Measurements from ENCODE around the gene PARD6G. TPM values are rescaled to one million over a fixed set of nuclear protein-coding genes. Genes with fewer than 3 reads are reported as not detected.
A peak's percentile ranks its signal among the peaks of the same experiment; 100 is the strongest.

PARD6G gene
- total and polyA plus RNA-seq, 9 of the 15 experiments (the other 6 are each of a cell fraction or from before 2014, with no cell fraction given), result 0.03 to 1.2 (median 0.26) TPM

DNA sequence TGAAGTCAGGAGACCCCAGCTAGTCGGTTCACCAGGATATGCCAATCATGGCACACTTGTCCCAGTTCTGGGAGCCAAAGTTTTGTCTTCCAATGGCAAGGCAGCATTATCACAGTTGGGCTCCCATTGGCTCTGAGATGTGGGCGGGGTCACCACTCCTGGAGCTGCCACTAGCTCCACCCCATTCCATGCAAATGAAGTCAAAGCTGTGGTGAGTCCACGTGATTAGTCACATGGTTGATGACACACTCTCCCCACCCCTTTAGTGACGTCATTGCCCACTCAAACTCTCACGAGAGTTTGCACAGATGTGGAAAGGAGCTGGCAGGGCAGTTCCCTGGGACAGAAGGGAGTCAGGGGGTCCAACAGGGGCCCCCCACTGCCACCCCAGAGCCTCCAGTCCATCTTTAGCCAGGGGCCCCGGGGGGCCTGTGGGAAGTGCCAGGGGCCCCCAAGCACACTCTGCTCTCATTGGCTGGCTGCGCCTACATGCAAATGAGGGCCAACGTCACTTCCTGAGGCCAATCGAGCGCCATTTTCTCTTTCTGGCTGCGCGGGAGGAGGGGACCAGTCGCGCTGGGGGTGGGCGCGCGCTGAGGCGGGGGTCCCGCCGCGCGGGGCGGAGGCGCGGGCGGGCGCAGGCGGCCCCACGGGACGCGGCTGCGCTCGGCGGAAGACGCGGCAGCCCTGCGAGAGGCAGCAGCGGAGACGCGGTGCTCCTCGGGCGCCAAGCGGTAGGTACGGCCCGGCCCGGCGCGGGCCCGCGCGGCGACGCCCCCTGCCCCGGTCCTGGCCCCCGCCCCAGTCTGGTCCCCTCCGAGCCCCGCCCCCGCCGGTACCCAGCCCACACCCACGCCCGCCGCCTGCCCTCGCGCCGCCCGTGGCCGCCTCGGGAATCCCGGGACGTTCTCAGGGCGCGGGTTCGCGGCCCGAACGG lies 138.3 kb downstream of the PARD6G start, which contains the start of gene ADNP2 (continued):
- no peak for TF ChIP-seq CREB5 (CRISPR knock-in tag; IDR thresholded peaks at IDR 0.05)
- TF ChIP-seq ZNF589 (CRISPR knock-in tag; IDR thresholded peaks at IDR 0.05; ENCODE audit: low read depth), result 0 out of 2 replicates have a peak, but pooled peaks have one; percentile 54
- no peak for TF ChIP-seq ZFP1 (CRISPR knock-in tag; IDR thresholded peaks at IDR 0.05)
- TF ChIP-seq, protein P1, sequence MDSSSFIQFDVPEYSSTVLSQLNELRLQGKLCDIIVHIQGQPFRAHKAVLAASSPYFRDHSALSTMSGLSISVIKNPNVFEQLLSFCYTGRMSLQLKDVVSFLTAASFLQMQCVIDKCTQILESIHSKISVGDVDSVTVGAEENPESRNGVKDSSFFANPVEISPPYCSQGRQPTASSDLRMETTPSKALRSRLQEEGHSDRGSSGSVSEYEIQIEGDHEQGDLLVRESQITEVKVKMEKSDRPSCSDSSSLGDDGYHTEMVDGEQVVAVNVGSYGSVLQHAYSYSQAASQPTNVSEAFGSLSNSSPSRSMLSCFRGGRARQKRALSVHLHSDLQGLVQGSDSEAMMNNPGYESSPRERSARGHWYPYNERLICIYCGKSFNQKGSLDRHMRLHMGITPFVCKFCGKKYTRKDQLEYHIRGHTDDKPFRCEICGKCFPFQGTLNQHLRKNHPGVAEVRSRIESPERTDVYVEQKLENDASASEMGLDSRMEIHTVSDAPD (CRISPR knock-in tag; IDR thresholded peaks at IDR 0.05), result no peak
- no peak for TF ChIP-seq RBBP5 (IDR thresholded peaks at IDR 0.05; ENCODE audit: borderline replicate concordance, insufficient read depth, low read length, poor library complexity, severe bottlenecking)
- peak; percentile 49 to 65; a peak in 3 of 4 replicates for TF ChIP-seq NRF1 (conservative IDR thresholded peaks at IDR 0.05 in 1 of 2, IDR thresholded peaks at IDR 0.05 in 1 of 2)
- TF ChIP-seq, protein P2, sequence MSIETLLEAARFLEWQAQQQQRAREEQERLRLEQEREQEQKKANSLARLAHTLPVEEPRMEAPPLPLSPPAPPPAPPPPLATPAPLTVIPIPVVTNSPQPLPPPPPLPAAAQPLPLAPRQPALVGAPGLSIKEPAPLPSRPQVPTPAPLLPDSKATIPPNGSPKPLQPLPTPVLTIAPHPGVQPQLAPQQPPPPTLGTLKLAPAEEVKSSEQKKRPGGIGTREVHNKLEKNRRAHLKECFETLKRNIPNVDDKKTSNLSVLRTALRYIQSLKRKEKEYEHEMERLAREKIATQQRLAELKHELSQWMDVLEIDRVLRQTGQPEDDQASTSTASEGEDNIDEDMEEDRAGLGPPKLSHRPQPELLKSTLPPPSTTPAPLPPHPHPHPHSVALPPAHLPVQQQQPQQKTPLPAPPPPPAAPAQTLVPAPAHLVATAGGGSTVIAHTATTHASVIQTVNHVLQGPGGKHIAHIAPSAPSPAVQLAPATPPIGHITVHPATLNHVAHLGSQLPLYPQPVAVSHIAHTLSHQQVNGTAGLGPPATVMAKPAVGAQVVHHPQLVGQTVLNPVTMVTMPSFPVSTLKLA (conservative IDR thresholded peaks at IDR 0.05), result peak; percentile 86 to 89
- TF ChIP-seq BCOR (IDR thresholded peaks at IDR 0.05), result no peak
- TF ChIP-seq, protein P3, sequence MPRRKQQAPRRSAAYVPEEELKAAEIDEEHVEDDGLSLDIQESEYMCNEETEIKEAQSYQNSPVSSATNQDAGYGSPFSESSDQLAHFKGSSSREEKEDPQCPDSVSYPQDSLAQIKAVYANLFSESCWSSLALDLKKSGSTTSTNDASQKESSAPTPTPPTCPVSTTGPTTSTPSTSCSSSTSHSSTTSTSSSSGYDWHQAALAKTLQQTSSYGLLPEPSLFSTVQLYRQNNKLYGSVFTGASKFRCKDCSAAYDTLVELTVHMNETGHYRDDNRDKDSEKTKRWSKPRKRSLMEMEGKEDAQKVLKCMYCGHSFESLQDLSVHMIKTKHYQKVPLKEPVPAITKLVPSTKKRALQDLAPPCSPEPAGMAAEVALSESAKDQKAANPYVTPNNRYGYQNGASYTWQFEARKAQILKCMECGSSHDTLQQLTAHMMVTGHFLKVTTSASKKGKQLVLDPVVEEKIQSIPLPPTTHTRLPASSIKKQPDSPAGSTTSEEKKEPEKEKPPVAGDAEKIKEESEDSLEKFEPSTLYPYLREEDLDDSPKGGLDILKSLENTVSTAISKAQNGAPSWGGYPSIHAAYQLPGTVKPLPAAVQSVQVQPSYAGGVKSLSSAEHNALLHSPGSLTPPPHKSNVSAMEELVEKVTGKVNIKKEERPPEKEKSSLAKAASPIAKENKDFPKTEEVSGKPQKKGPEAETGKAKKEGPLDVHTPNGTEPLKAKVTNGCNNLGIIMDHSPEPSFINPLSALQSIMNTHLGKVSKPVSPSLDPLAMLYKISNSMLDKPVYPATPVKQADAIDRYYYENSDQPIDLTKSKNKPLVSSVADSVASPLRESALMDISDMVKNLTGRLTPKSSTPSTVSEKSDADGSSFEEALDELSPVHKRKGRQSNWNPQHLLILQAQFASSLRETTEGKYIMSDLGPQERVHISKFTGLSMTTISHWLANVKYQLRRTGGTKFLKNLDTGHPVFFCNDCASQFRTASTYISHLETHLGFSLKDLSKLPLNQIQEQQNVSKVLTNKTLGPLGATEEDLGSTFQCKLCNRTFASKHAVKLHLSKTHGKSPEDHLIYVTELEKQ (CRISPR knock-in tag; IDR thresholded peaks at IDR 0.05), result no peak
- TF ChIP-seq TAF7 (tag; IDR thresholded peaks at IDR 0.05), result peak; percentile 24; the same call in 1 of the 2 replicates
- no peak for TF ChIP-seq MAFF (IDR thresholded peaks at IDR 0.05; ENCODE audit: low read length)
- no peak for TF ChIP-seq LEF1 (IDR thresholded peaks at IDR 0.05)
- TF ChIP-seq ERF (CRISPR knock-in tag; IDR thresholded peaks at IDR 0.05), result no peak
- TF ChIP-seq ZFX (CRISPR knock-in tag; IDR thresholded peaks at IDR 0.05), result no peak
- no peak for TF ChIP-seq ZNF134 (CRISPR knock-in tag; conservative IDR thresholded peaks at IDR 0.05)
- no peak for TF ChIP-seq TBL1XR1 (IDR thresholded peaks at IDR 0.05; ENCODE audit: low read length in 2 of 2)
- no peak for TF ChIP-seq CREBBP (IDR thresholded peaks at IDR 0.05; ENCODE audit: low read depth, low read length)
- TF ChIP-seq ZBTB12 (CRISPR knock-in tag; IDR thresholded peaks at IDR 0.05), result peak; percentile 77
